Activated T-cell treated with anti-CD3 and anti-CD28 coated beads, Interleukin-2, amount 50 U/mL, for 48 hours (primary cell): ENCODE data around the gene UBXN11.
A peak's percentile ranks its signal among the peaks of the same experiment; 100 is the strongest.

Experiments
- DNase-seq, 2 experiments: peaks; one replicate each; pipeline ENCODE4 v3.0.0-alpha.2; 2020

The UBXN11 gene

GRCh38 chr1:26265405-26265804, 41.0 kb downstream of the UBXN11 start:
- no peak for DNase-seq

- DNase-seq: no peak
These were observed 43.2 kb downstream of the UBXN11 start for GRCh38 chr1:26263212-26263611.

GRCh38 chr1:26259578-26259977, 46.9 kb downstream of the UBXN11 start:
- no peak for DNase-seq

- no peak for DNase-seq
These were observed 47.4 kb downstream of the UBXN11 start for GRCh38 chr1:26259005-26259404.

- no peak for DNase-seq
These were observed 49.2 kb downstream of the UBXN11 start for GRCh38 chr1:26257222-26257621.

- no peak for DNase-seq
These were observed 52.0 kb downstream of the UBXN11 start for GRCh38 chr1:26254404-26254803.

GRCh38 chr1:26252718-26253117, 53.7 kb downstream of the UBXN11 start:
- no peak for DNase-seq

- no peak for DNase-seq
These were observed 66.5 kb downstream of the UBXN11 start for GRCh38 chr1:26239936-26240335.

GRCh38 chr1:26237230-26237966, 69.0 kb downstream of the UBXN11 start:
- no peak for DNase-seq

- no peak for DNase-seq
These were observed 71.6 kb downstream of the UBXN11 start for GRCh38 chr1:26234644-26235370.

GRCh38 chr1:26233903-26234643, 72.4 kb downstream of the UBXN11 start, which contains the start of gene CEP85:
Gene CEP85, plus strand, starts transcription at chr1:26234200. Its CDS starts 5,584 bp downstream, at chr1:26239784.
- DNase-seq: peak; percentile 99
